SHP77 (cell line): ENCODE data around the gene CADM4.
"Not testable (repeated sequence)": the region's sequence is repeated elsewhere in the genome, so short reads cannot be mapped to it uniquely, and the experiment has no call there.

Experiments used
- DNase-seq, 2 experiments: peaks; one replicate each; lab custom pipeline; 2025; lab: John Stamatoyannopoulos, UW

Gene CADM4

GRCh38 chr19:43606569-43607229, 33.0 kb downstream of the CADM4 start:
- DNase-seq, result no peak

- no peak for DNase-seq
Observed at GRCh38 chr19:43605875-43606568, 33.6 kb downstream of the CADM4 start.

- not testable (repeated sequence) for DNase-seq
Observed at GRCh38 chr19:43600326-43600725, 39.3 kb downstream of the CADM4 start.

- DNase-seq, result no peak
Observed at GRCh38 chr19:43599635-43600295, 39.9 kb downstream of the CADM4 start.

GRCh38 chr19:43598445-43599240, 41.0 kb downstream of the CADM4 start:
- DNase-seq, result no peak

- DNase-seq, result no peak
Observed at GRCh38 chr19:43597876-43598275, 41.8 kb downstream of the CADM4 start.

GRCh38 chr19:43596842-43597461, 42.7 kb downstream of the CADM4 start:
- DNase-seq, result no peak

GRCh38 chr19:43595999-43596841, 43.4 kb downstream of the CADM4 start, which contains the start of the genes IRGQ and ZNF576:
IRGQ (minus strand) TSS chr19:43596134; CDS start chr19:43595338, 796 bp downstream.
ZNF576 (plus strand) TSS chr19:43596595; CDS start chr19:43597109, 514 bp downstream.
- DNase-seq, result peak; percentile 98 to 99

GRCh38 chr19:43595605-43595998, 44.0 kb downstream of the CADM4 start:
- DNase-seq, result no peak

GRCh38 chr19:43594710-43595604, 44.7 kb downstream of the CADM4 start:
- DNase-seq, result peak; percentile 18 to 60

GRCh38 chr19:43594081-43594697, 45.5 kb downstream of the CADM4 start:
- DNase-seq, result no peak

GRCh38 chr19:43592800-43593350, 46.8 kb downstream of the CADM4 start:
- no peak for DNase-seq

GRCh38 chr19:43591904-43592772, 47.5 kb downstream of the CADM4 start:
- DNase-seq, result no peak

- no peak for DNase-seq
Observed at GRCh38 chr19:43589678-43590077, 50.0 kb downstream of the CADM4 start.

- DNase-seq, result no peak
Observed at GRCh38 chr19:43589277-43589676, 50.4 kb downstream of the CADM4 start.

GRCh38 chr19:43587029-43587428, 52.6 kb downstream of the CADM4 start:
- DNase-seq, result not testable (repeated sequence)

- DNase-seq, result no peak
Observed at GRCh38 chr19:43586346-43586745, 53.3 kb downstream of the CADM4 start.

GRCh38 chr19:43584484-43584883, 55.2 kb downstream of the CADM4 start:
- no peak for DNase-seq
